ENCODE results near the gene DYNC1I1. TPM values are rescaled to one million over a fixed set of nuclear protein-coding genes. Genes with fewer than 3 reads are reported as not detected.

DYNC1I1 gene
- total and polyA plus RNA-seq, 2 donors (not counting 1 experiment from before 2014, with no cell fraction given), result 0.17 to 0.30 TPM

DNA sequence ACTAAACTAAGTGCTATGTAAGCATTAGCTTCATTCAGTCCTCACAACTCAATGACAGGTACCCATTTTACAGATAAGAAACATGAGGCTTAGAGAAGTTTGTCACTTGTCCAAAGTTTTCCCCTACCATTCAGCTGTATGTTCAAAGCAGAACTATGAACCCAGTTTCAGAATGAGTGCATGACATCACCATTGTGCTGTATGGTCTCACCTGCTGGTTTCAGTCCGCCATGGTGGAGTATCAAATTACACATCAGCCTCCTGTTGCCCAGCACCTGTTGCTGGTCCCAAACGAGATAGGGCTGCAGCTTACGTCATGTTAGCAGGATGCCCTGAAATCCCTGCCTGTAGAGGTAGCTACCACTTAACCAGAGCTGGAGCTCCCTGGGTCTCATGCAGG, 95.0 kb downstream of the DYNC1I1 start:
- no peak overlapping the region for H3K9ac ChIP-seq (ENCODE audit: insufficient read depth, low read length)
- no peaks in the 10 kb centered on the region for H4K20me1 ChIP-seq (ENCODE audit: control insufficient read depth, extremely low read depth, insufficient read depth, low read length)
- no peaks in the 10 kb centered on the region for H3K9me3 ChIP-seq (ENCODE audit: control insufficient read depth, insufficient read depth, low read depth, low read length)
- no peak overlapping the region for H3K27ac ChIP-seq (ENCODE audit: insufficient read depth, low read length)
- no peaks in the 10 kb centered on the region for H3K27me3 ChIP-seq (ENCODE audit: control insufficient read depth, insufficient read depth, low read length)
- no peaks in the 10 kb centered on the region for H3K79me2 ChIP-seq (ENCODE audit: control insufficient read depth, insufficient read depth, low read length)
- no peak overlapping the region for H3K4me3 ChIP-seq (replicated peaks in 1 of 4; ENCODE audit: control extremely low read depth in 1 of 4, insufficient read depth in 1 of 4, low read depth in 3 of 4, low read length in 4 of 4)
- TF ChIP-seq, protein P1, sequence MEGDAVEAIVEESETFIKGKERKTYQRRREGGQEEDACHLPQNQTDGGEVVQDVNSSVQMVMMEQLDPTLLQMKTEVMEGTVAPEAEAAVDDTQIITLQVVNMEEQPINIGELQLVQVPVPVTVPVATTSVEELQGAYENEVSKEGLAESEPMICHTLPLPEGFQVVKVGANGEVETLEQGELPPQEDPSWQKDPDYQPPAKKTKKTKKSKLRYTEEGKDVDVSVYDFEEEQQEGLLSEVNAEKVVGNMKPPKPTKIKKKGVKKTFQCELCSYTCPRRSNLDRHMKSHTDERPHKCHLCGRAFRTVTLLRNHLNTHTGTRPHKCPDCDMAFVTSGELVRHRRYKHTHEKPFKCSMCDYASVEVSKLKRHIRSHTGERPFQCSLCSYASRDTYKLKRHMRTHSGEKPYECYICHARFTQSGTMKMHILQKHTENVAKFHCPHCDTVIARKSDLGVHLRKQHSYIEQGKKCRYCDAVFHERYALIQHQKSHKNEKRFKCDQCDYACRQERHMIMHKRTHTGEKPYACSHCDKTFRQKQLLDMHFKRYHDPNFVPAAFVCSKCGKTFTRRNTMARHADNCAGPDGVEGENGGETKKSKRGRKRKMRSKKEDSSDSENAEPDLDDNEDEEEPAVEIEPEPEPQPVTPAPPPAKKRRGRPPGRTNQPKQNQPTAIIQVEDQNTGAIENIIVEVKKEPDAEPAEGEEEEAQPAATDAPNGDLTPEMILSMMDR (conservative IDR thresholded peaks at IDR 0.05 in 1 of 2, IDR thresholded peaks at IDR 0.05 in 1 of 2; ENCODE audit: low read depth in 1 of 2, low read length in 2 of 2), result no peak
- TF ChIP-seq EZH2 (IDR thresholded peaks at IDR 0.05; ENCODE audit: low read length, missing control alignments), result no peak
- no peak overlapping the region for H2AFZ ChIP-seq (ENCODE audit: low read length)
- no peak overlapping the region for H3K4me2 ChIP-seq (ENCODE audit: extremely low read depth, insufficient read depth, low read length)
- H3K4me1 ChIP-seq (ENCODE audit: control insufficient read depth, extremely low read depth, insufficient read depth, low read length), result no peaks in the 10 kb centered on the region
- no peak for DNase-seq (ENCODE audit: low read depth in 2 of 2)
- no peaks in the 10 kb centered on the region for H3K36me3 ChIP-seq (ENCODE audit: control insufficient read depth, insufficient read depth, low read length)

DNA sequence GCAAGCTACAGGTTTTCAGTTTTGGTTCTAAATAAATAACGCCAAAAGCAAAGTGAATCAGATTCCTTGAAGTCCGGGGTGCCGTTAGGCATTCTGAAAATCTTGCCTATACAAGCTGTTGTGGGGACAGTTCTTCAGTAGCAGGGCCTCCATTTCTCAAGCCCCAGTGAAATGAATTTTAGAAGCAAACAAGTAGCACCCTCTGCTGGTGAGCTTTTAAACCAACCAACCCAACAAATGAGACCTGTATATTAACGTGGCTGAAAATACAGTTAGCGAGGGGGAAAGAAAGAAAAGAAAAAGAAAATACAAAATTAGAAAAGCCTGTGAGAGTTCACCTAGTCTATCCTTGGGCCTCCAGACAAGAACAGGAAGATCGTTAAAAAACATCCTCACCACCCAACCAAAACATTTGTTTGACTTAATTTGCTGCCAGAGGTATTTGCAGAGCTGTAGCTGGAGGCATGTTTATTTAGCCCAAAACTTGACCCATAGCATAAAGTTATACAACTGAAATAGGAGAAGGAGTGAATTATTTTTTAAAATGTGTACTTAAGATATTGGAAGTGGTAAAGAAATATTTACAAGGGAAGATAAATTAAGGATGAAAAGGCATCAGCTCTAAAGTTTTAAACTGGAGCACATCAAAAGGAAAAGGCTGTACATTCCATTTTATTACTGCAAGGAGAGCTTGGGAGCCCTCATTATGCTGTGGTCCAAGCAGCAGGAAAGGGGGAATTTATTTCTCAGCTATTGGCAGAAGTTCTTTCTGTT, 98.9 kb downstream of the DYNC1I1 start:
- no peaks in the 10 kb centered on the region for H3K9me3 ChIP-seq (ENCODE audit: control insufficient read depth, insufficient read depth, low read depth, low read length)
- H2AFZ ChIP-seq (ENCODE audit: low read length), result no peak overlapping the region
- H3K4me3 ChIP-seq (replicated peaks in 1 of 4; ENCODE audit: control extremely low read depth in 1 of 4, insufficient read depth in 1 of 4, low read depth in 3 of 4, low read length in 4 of 4), result no peak overlapping the region
- no peaks in the 10 kb centered on the region for H3K79me2 ChIP-seq (ENCODE audit: control insufficient read depth, insufficient read depth, low read length)
- no peak overlapping the region for H3K4me2 ChIP-seq (ENCODE audit: extremely low read depth, insufficient read depth, low read length)
- no peaks in the 10 kb centered on the region for H3K4me1 ChIP-seq (ENCODE audit: control insufficient read depth, extremely low read depth, insufficient read depth, low read length)
- H4K20me1 ChIP-seq (ENCODE audit: control insufficient read depth, extremely low read depth, insufficient read depth, low read length), result no peaks in the 10 kb centered on the region
- DNase-seq (ENCODE audit: low read depth in 2 of 2), result peak; percentile 28 to 65
- H3K36me3 ChIP-seq (ENCODE audit: control insufficient read depth, insufficient read depth, low read length), result no peaks in the 10 kb centered on the region
- TF ChIP-seq EZH2 (IDR thresholded peaks at IDR 0.05; ENCODE audit: low read length, missing control alignments), result no peak
- TF ChIP-seq, protein P1 (conservative IDR thresholded peaks at IDR 0.05 in 1 of 2, IDR thresholded peaks at IDR 0.05 in 1 of 2; ENCODE audit: low read depth in 1 of 2, low read length in 2 of 2), result peak; percentile 66 to 69
- H3K27ac ChIP-seq (ENCODE audit: insufficient read depth, low read length), result no peak overlapping the region
- H3K9ac ChIP-seq (ENCODE audit: insufficient read depth, low read length), result no peak overlapping the region
- no peaks in the 10 kb centered on the region for H3K27me3 ChIP-seq (ENCODE audit: control insufficient read depth, insufficient read depth, low read length)

DNA sequence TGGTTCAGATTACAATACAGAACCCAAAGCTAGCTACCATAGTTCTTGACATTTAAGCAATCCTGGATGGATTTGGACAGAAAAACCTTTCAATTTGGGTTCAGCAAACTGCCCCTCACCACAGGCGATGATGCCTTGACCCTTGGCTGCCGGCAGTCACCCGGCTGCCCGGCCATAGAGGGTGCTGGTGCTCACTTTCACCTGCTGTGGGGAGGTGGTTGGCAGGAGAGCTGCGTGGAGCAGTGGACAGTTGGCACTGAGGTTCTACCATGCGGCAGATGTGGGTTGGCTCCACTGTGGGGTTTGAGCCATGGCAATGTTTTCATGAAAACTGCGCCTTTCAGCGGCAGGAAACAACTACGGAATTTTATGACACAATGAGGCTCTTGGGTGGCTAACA, 99.5 kb downstream of the DYNC1I1 start:
- H3K36me3 ChIP-seq (ENCODE audit: control insufficient read depth, insufficient read depth, low read length), result no peaks in the 10 kb centered on the region
- H3K27me3 ChIP-seq (ENCODE audit: control insufficient read depth, insufficient read depth, low read length), result no peaks in the 10 kb centered on the region
- no peaks in the 10 kb centered on the region for H3K79me2 ChIP-seq (ENCODE audit: control insufficient read depth, insufficient read depth, low read length)
- DNase-seq (ENCODE audit: low read depth in 2 of 2), result no peak
- no peaks in the 10 kb centered on the region for H3K4me1 ChIP-seq (ENCODE audit: control insufficient read depth, extremely low read depth, insufficient read depth, low read length)
- TF ChIP-seq, protein P1 (conservative IDR thresholded peaks at IDR 0.05 in 1 of 2, IDR thresholded peaks at IDR 0.05 in 1 of 2; ENCODE audit: low read depth in 1 of 2, low read length in 2 of 2), result no peak
- no peak for TF ChIP-seq EZH2 (IDR thresholded peaks at IDR 0.05; ENCODE audit: low read length, missing control alignments)
- no peaks in the 10 kb centered on the region for H4K20me1 ChIP-seq (ENCODE audit: control insufficient read depth, extremely low read depth, insufficient read depth, low read length)
- H3K4me3 ChIP-seq (replicated peaks in 1 of 4; ENCODE audit: control extremely low read depth in 1 of 4, insufficient read depth in 1 of 4, low read depth in 3 of 4, low read length in 4 of 4), result no peak overlapping the region
- no peak overlapping the region for H3K9ac ChIP-seq (ENCODE audit: insufficient read depth, low read length)
- no peak overlapping the region for H2AFZ ChIP-seq (ENCODE audit: low read length)
- H3K4me2 ChIP-seq (ENCODE audit: extremely low read depth, insufficient read depth, low read length), result no peak overlapping the region
- no peaks in the 10 kb centered on the region for H3K9me3 ChIP-seq (ENCODE audit: control insufficient read depth, insufficient read depth, low read depth, low read length)
- no peak overlapping the region for H3K27ac ChIP-seq (ENCODE audit: insufficient read depth, low read length)

Measured in fibroblast of lung (primary cell).